ENCODE measurements around the gene VSTM5. TPM values are rescaled to one million over a fixed set of nuclear protein-coding genes. Genes with fewer than 3 reads are reported as not detected.

The VSTM5 gene
- total RNA-seq, 1 donor: 0.36 TPM

DNA sequence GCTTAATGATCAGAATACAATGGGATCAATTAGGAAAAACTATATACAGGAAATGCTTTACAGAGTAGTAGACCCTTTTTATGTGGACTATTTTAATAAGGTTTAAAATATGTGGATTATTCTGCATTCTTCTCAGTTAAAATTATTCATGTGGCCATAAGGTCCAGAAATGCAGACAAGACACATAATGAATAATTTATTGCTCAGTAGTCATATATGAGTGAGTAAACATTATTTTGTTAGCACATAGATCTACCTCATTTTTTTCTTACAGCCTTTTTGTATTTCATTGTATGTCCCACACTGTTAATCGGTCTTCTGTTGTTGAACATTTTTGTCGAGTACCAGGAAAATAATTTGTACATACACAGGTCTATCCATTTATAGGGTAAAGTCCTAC lies 45.5 kb downstream of the VSTM5 start:
- no peak overlapping the region for H3K4me2 ChIP-seq (ENCODE audit: insufficient read depth, low read length)
- H3K9me3 ChIP-seq (ENCODE audit: low read depth, low read length): no peaks in the 10 kb centered on the region
- DNase-seq (ENCODE audit: insufficient read length, low spot score, missing footprints): no peak
- H3K27me3 ChIP-seq (ENCODE audit: insufficient read depth, low read length): no peaks in the 10 kb centered on the region
- H3K4me1 ChIP-seq (ENCODE audit: insufficient read depth, low read length): no peaks in the 10 kb centered on the region
- peaks cover 23% of the 10 kb centered on the region for H3K79me2 ChIP-seq (ENCODE audit: insufficient read depth, low read length)
- H3K27ac ChIP-seq (ENCODE audit: low read depth, low read length): no peak overlapping the region
- TF ChIP-seq, protein P1, sequence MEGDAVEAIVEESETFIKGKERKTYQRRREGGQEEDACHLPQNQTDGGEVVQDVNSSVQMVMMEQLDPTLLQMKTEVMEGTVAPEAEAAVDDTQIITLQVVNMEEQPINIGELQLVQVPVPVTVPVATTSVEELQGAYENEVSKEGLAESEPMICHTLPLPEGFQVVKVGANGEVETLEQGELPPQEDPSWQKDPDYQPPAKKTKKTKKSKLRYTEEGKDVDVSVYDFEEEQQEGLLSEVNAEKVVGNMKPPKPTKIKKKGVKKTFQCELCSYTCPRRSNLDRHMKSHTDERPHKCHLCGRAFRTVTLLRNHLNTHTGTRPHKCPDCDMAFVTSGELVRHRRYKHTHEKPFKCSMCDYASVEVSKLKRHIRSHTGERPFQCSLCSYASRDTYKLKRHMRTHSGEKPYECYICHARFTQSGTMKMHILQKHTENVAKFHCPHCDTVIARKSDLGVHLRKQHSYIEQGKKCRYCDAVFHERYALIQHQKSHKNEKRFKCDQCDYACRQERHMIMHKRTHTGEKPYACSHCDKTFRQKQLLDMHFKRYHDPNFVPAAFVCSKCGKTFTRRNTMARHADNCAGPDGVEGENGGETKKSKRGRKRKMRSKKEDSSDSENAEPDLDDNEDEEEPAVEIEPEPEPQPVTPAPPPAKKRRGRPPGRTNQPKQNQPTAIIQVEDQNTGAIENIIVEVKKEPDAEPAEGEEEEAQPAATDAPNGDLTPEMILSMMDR (IDR thresholded peaks at IDR 0.05; ENCODE audit: extremely low read depth, low read depth, low read length): no peak
- peaks cover 70% of the 10 kb centered on the region for H3K36me3 ChIP-seq (ENCODE audit: insufficient read depth, low read length)
- H3K4me3 ChIP-seq (ENCODE audit: insufficient read depth, low read length): no peak overlapping the region
- peaks cover 11% of the 10 kb centered on the region for H4K20me1 ChIP-seq (ENCODE audit: insufficient read depth, low read length)
- H2AFZ ChIP-seq (ENCODE audit: low read length): no peak overlapping the region

DNA sequence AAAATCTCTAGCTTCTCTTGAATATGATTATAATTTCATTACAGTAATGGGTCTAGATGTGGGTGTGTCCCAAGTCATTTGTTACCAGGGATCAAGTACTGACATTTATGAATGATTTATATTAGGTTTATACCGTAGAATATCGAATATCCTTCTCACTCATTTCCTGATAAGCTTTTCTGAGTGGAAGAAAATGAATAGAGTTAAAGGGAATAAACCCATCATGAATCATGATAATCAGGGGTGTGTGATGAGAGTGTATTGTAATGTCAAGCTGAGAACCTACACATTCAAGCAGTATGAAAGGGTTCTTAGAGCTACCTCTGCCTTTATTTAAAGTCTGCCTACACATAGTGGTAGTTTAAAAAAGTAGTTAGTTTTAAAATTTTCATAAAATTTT lies 49.1 kb downstream of the VSTM5 start:
- Histone ChIP-seq H4K20me1 (ENCODE audit: insufficient read depth, low read length) (peaks cover 9% of the 10 kb centered on the region), H3K36me3 (ENCODE audit: insufficient read depth, low read length) (peaks cover 67% of the 10 kb centered on the region)

DNA sequence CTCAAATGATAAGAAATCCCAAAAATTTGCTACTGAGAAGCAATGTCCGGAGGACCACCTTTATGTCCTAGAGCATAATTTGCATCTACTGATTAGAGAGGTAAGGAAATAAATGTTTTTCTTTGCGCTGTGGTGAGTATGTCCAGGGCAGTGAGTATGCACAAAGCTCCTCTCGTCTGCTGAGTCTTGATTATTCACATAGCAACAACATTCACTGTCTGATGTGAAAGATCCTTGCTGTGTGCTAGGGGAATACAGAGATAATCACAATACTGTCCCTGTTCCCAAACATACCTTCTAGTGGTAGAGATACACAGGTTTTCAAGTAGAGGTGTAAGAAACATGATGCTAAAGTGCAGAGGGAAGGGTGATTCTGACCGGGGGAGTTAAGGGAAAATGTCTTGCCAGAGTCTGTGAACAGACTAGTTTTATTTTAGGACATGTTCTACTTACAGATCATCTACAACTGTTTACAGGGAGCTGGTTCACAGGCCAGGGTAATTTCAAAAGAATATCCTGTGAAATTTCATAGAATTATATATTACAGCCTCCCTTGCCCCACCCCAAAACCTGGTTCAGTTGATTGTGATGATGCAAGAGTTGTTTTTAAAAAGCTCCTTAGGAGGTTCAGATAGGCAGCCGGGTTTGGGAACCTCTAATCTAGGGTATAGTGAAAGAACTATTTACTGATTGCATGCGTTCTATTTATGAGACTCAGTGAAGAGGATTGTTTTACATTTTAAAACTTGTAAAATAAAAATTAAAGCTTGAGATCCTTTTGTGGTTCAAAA lies 53.8 kb downstream of the VSTM5 start:
- Histone ChIP-seq H2AFZ (ENCODE audit: low read length) (no peak overlapping the region), H3K9me3 (ENCODE audit: low read depth, low read length) (no peaks in the 10 kb centered on the region), H3K4me3 (ENCODE audit: insufficient read depth, low read length) (no peak overlapping the region), H3K27ac (ENCODE audit: low read depth, low read length) (no peak overlapping the region), H3K4me2 (ENCODE audit: insufficient read depth, low read length) (no peak overlapping the region), H3K4me1 (ENCODE audit: insufficient read depth, low read length) (no peaks in the 10 kb centered on the region), H3K79me2 (ENCODE audit: insufficient read depth, low read length) (peaks cover 24% of the 10 kb centered on the region), H3K27me3 (ENCODE audit: insufficient read depth, low read length) (no peaks in the 10 kb centered on the region), H3K36me3 (ENCODE audit: insufficient read depth, low read length) (peaks cover 82% of the 10 kb centered on the region), H4K20me1 (ENCODE audit: insufficient read depth, low read length) (peaks cover 13% of the 10 kb centered on the region)
- TF ChIP-seq, protein P1 (IDR thresholded peaks at IDR 0.05; ENCODE audit: extremely low read depth, low read depth, low read length): no peak
- no peak for DNase-seq (ENCODE audit: insufficient read length, low spot score, missing footprints)

More for the DNA sequence above, 49.1 kb downstream of the VSTM5 start:
- TF ChIP-seq, protein P1 (IDR thresholded peaks at IDR 0.05; ENCODE audit: extremely low read depth, low read depth, low read length): no peak
- Histone ChIP-seq H3K79me2 (ENCODE audit: insufficient read depth, low read length) (peaks cover 28% of the 10 kb centered on the region), H3K4me2 (ENCODE audit: insufficient read depth, low read length) (no peak overlapping the region), H3K9me3 (ENCODE audit: low read depth, low read length) (no peaks in the 10 kb centered on the region), H2AFZ (ENCODE audit: low read length) (no peak overlapping the region), H3K27ac (ENCODE audit: low read depth, low read length) (no peak overlapping the region), H3K4me3 (ENCODE audit: insufficient read depth, low read length) (no peak overlapping the region), H3K4me1 (ENCODE audit: insufficient read depth, low read length) (no peaks in the 10 kb centered on the region), H3K27me3 (ENCODE audit: insufficient read depth, low read length) (no peaks in the 10 kb centered on the region)
- DNase-seq (ENCODE audit: insufficient read length, low spot score, missing footprints): no peak

DNA sequence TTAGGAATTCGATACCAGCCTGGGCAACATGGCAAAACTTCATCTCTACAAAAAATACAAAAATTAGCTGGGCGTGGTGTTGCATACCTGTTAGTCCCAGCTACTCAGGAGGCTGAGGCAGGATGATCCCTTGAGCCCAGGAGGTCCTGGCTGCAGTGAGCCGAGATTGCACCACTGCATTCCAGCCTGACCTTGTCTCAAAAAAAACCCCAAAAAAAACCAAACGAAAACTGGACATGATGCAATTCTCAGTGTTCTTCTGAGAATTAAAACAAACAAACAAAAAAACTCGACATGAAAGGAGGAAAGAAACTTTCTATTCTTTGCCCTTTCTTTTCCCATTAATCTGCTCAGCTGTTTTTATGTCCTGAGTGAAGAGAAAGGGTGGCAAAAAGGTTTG lies 58.9 kb downstream of the VSTM5 start:
- no peak overlapping the region for H3K27ac ChIP-seq (ENCODE audit: low read depth, low read length)
- DNase-seq (ENCODE audit: insufficient read length, low spot score, missing footprints): no peak
- peaks cover 79% of the 10 kb centered on the region for H3K36me3 ChIP-seq (ENCODE audit: insufficient read depth, low read length)
- H2AFZ ChIP-seq (ENCODE audit: low read length): no peak overlapping the region
- no peak overlapping the region for H3K4me3 ChIP-seq (ENCODE audit: insufficient read depth, low read length)
- no peaks in the 10 kb centered on the region for H3K27me3 ChIP-seq (ENCODE audit: insufficient read depth, low read length)
- H3K4me2 ChIP-seq (ENCODE audit: insufficient read depth, low read length): no peak overlapping the region
- no peaks in the 10 kb centered on the region for H3K9me3 ChIP-seq (ENCODE audit: low read depth, low read length)
- H4K20me1 ChIP-seq (ENCODE audit: insufficient read depth, low read length): peaks cover 34% of the 10 kb centered on the region
- H3K4me1 ChIP-seq (ENCODE audit: insufficient read depth, low read length): peaks cover 4% of the 10 kb centered on the region
- TF ChIP-seq, protein P1 (IDR thresholded peaks at IDR 0.05; ENCODE audit: extremely low read depth, low read depth, low read length): no peak
- H3K79me2 ChIP-seq (ENCODE audit: insufficient read depth, low read length): peaks cover 56% of the 10 kb centered on the region
